Measurements from ENCODE around the gene GPR141.

The GPR141 gene

GRCh38 chr7:37768611-37769010 lies 85.0 kb downstream of the GPR141 start:
- H3K9me3 ChIP-seq (ENCODE audit: control insufficient read depth, insufficient read depth, low read length): no peaks in the 10 kb centered on the region
- H3K36me3 ChIP-seq (ENCODE audit: insufficient read depth, low read length): no peaks in the 10 kb centered on the region
- no peaks in the 10 kb centered on the region for H3K4me1 ChIP-seq (ENCODE audit: insufficient read depth, low read length)
- H3K9ac ChIP-seq (ENCODE audit: low read depth, low read length): no peak overlapping the region

GRCh38 chr7:37769291-37769690 lies 85.7 kb downstream of the GPR141 start:
- Histone ChIP-seq H3K9ac (ENCODE audit: low read depth, low read length) (no peak overlapping the region), H3K4me1 (ENCODE audit: insufficient read depth, low read length) (no peaks in the 10 kb centered on the region), H3K36me3 (ENCODE audit: insufficient read depth, low read length) (no peaks in the 10 kb centered on the region), H3K9me3 (ENCODE audit: control insufficient read depth, insufficient read depth, low read length) (no peaks in the 10 kb centered on the region)

GRCh38 chr7:37769726-37770125 lies 86.2 kb downstream of the GPR141 start:
- Histone ChIP-seq H3K9me3 (ENCODE audit: control insufficient read depth, insufficient read depth, low read length) (no peaks in the 10 kb centered on the region), H3K36me3 (ENCODE audit: insufficient read depth, low read length) (no peaks in the 10 kb centered on the region), H3K9ac (ENCODE audit: low read depth, low read length) (no peak overlapping the region), H3K4me1 (ENCODE audit: insufficient read depth, low read length) (no peaks in the 10 kb centered on the region)

- Histone ChIP-seq H3K9ac (ENCODE audit: low read depth, low read length) (no peak overlapping the region), H3K4me1 (ENCODE audit: insufficient read depth, low read length) (no peaks in the 10 kb centered on the region), H3K9me3 (ENCODE audit: control insufficient read depth, insufficient read depth, low read length) (no peaks in the 10 kb centered on the region), H3K36me3 (ENCODE audit: insufficient read depth, low read length) (no peaks in the 10 kb centered on the region)
Observed at GRCh38 chr7:37770838-37771237, 87.3 kb downstream of the GPR141 start.

GRCh38 chr7:37771342-37771741 lies 87.8 kb downstream of the GPR141 start:
- Histone ChIP-seq H3K36me3 (ENCODE audit: insufficient read depth, low read length) (no peaks in the 10 kb centered on the region), H3K9me3 (ENCODE audit: control insufficient read depth, insufficient read depth, low read length) (peaks cover 2% of the 10 kb centered on the region; the same call in 1 of the 2 replicates), H3K4me1 (ENCODE audit: insufficient read depth, low read length) (no peaks in the 10 kb centered on the region), H3K9ac (ENCODE audit: low read depth, low read length) (no peak overlapping the region)

- no peaks in the 10 kb centered on the region for H3K4me1 ChIP-seq (ENCODE audit: insufficient read depth, low read length)
- H3K9ac ChIP-seq (ENCODE audit: low read depth, low read length): no peak overlapping the region
- H3K9me3 ChIP-seq (ENCODE audit: control insufficient read depth, insufficient read depth, low read length): peaks cover 2% of the 10 kb centered on the region; the same call in 1 of the 2 replicates
- H3K36me3 ChIP-seq (ENCODE audit: insufficient read depth, low read length): no peaks in the 10 kb centered on the region
Observed at GRCh38 chr7:37771801-37772200, 88.2 kb downstream of the GPR141 start.

GRCh38 chr7:37775921-37776320 lies 92.4 kb downstream of the GPR141 start:
- H3K36me3 ChIP-seq (ENCODE audit: insufficient read depth, low read length): no peaks in the 10 kb centered on the region
- H3K9ac ChIP-seq (ENCODE audit: low read depth, low read length): no peak overlapping the region
- no peaks in the 10 kb centered on the region for H3K4me1 ChIP-seq (ENCODE audit: insufficient read depth, low read length)
- peaks cover 2% of the 10 kb centered on the region; the same call in 1 of the 2 replicates for H3K9me3 ChIP-seq (ENCODE audit: control insufficient read depth, insufficient read depth, low read length)

- Histone ChIP-seq H3K36me3 (ENCODE audit: insufficient read depth, low read length) (no peaks in the 10 kb centered on the region), H3K9ac (ENCODE audit: low read depth, low read length) (no peak overlapping the region), H3K4me1 (ENCODE audit: insufficient read depth, low read length) (peaks cover 7% of the 10 kb centered on the region; the same call in 1 of the 2 replicates), H3K9me3 (ENCODE audit: control insufficient read depth, insufficient read depth, low read length) (no peaks in the 10 kb centered on the region)
Observed at GRCh38 chr7:37781156-37781555, 97.6 kb downstream of the GPR141 start.

GRCh38 chr7:37782166-37782565 lies 98.6 kb downstream of the GPR141 start:
- H3K36me3 ChIP-seq (ENCODE audit: insufficient read depth, low read length): no peaks in the 10 kb centered on the region
- H3K9ac ChIP-seq (ENCODE audit: low read depth, low read length): no peak overlapping the region
- H3K4me1 ChIP-seq (ENCODE audit: insufficient read depth, low read length): peaks cover 7% of the 10 kb centered on the region; the same call in 1 of the 2 replicates
- H3K9me3 ChIP-seq (ENCODE audit: control insufficient read depth, insufficient read depth, low read length): no peaks in the 10 kb centered on the region

- H3K4me1 ChIP-seq (ENCODE audit: insufficient read depth, low read length): peaks cover 7% of the 10 kb centered on the region; the same call in 1 of the 2 replicates
- H3K9me3 ChIP-seq (ENCODE audit: control insufficient read depth, insufficient read depth, low read length): no peaks in the 10 kb centered on the region
- H3K36me3 ChIP-seq (ENCODE audit: insufficient read depth, low read length): no peaks in the 10 kb centered on the region
- H3K9ac ChIP-seq (ENCODE audit: low read depth, low read length): no peak overlapping the region
Observed at GRCh38 chr7:37784015-37784414, 100.4 kb downstream of the GPR141 start.

GRCh38 chr7:37786741-37787569 lies 103.4 kb downstream of the GPR141 start:
- H3K9me3 ChIP-seq (ENCODE audit: control insufficient read depth, insufficient read depth, low read length): no peaks in the 10 kb centered on the region
- no peak overlapping the region for H3K9ac ChIP-seq (ENCODE audit: low read depth, low read length)
- H3K36me3 ChIP-seq (ENCODE audit: insufficient read depth, low read length): no peaks in the 10 kb centered on the region
- H3K4me1 ChIP-seq (ENCODE audit: insufficient read depth, low read length): peaks cover 7% of the 10 kb centered on the region; the same call in 1 of the 2 replicates
